GM12878 (cell line): ENCODE data around the gene SH3YL1. TPM values are rescaled to one million over a fixed set of nuclear protein-coding genes. Genes with fewer than 3 reads are reported as not detected.

ENCODE experiments used
- ATAC-seq: fragments of 200-7000 bp; cut with Tn5 transposase; 3 replicates; pipeline ENCODE4 v1.9.1; 2020; ENCODE audit warnings: mild to moderate bottlenecking, moderate library complexity
- BruUV-seq: library from RNA; stranded (reverse); fragments of 400-500 nt; replicated peaks from 2 replicates; lab custom pipeline; 2021; lab: Mats Ljungman, UMichigan
- CTCF ChIA-PET: fragments of 300-600 bp; sonication (Branson Sonifier 250); formaldehyde crosslinking; extraction: SDS; loops from one replicate; lab custom pipeline; 2021; ENCODE audit warnings: inconsistent platforms; lab: Yijun Ruan, JAX
- POLR2A ChIA-PET: fragments of 350-600 bp; formaldehyde crosslinking; extraction: SDS; loops from one replicate; lab custom pipeline; 2021; ENCODE audit warnings: inconsistent platforms; lab: Charles Lee
- RAD21 ChIA-PET: fragments of 300-600 bp; sonication (Branson Sonifier 250); formaldehyde crosslinking; loops from one replicate; lab custom pipeline; 2023; ENCODE audit warnings: antibody characterized with exemption; ENCODE audit not compliant: unreplicated experiment; lab: Charles Lee
- SMC1A ChIA-PET: fragments of 300-600 bp; sonication (Branson Sonifier 250); formaldehyde crosslinking; loops from one replicate; lab custom pipeline; 2023; ENCODE audit not compliant: unreplicated experiment, uncharacterized antibody; lab: Charles Lee
- DNase-seq: peaks from one replicate; pipeline ENCODE4 v3.0.0-alpha.2; 2011; ENCODE audit warnings: low read depth, low spot score
- FAIRE-seq: peaks from 3 replicates; lab custom pipeline; 2011; peaks lifted over from hg19 to GRCh38; lab: Jason Lieb, UNC
- H2AFZ ChIP-seq: 2 replicates; pipeline ENCODE4 v1.6.0; 2011; ENCODE audit warnings: low read depth, low read length, control low read depth; ENCODE audit not compliant: control insufficient read depth
- H3K27ac ChIP-seq: 2 replicates; pipeline ENCODE4 v1.5.1; 2011; ENCODE audit warnings: control low read depth; ENCODE audit not compliant: control insufficient read depth, insufficient read depth
- H3K27me3 ChIP-seq, 2 experiments: replicated peaks in 1 of 2; 2 replicates each; pipeline versions ENCODE4 v1.6.0 to v1.6.1; 2011; ENCODE audit warnings: low read length in 1 of 2; ENCODE audit not compliant: control insufficient read depth in 2 of 2, insufficient read depth in 2 of 2
- H3K36me3 ChIP-seq, 2 experiments: 2 replicates each; pipeline ENCODE4 v1.5.1; 2011; ENCODE audit warnings: low read length in 1 of 2; ENCODE audit not compliant: control insufficient read depth in 2 of 2, insufficient read depth in 2 of 2
- H3K4me1 ChIP-seq: 2 replicates; pipeline ENCODE4 v1.6.1; 2011; ENCODE audit warnings: mild to moderate bottlenecking, low read length, moderate library complexity, mixed read lengths; ENCODE audit not compliant: control insufficient read depth, insufficient read depth
- H3K4me2 ChIP-seq: 2 replicates; pipeline ENCODE4 v1.6.0; 2011; ENCODE audit warnings: control low read depth; ENCODE audit not compliant: control insufficient read depth, insufficient read depth
- H3K4me3 ChIP-seq: fragments of 200-600 bp; sonication (generic); 2 replicates; pipeline ENCODE4 v1.5.1; 2016
- H3K79me2 ChIP-seq: 2 replicates; pipeline ENCODE4 v1.6.0; 2011; ENCODE audit warnings: low read length; ENCODE audit not compliant: control insufficient read depth, insufficient read depth
- H3K9ac ChIP-seq: 2 replicates; pipeline ENCODE4 v1.8.0; 2011; ENCODE audit warnings: low read length, control low read depth, mixed read lengths; ENCODE audit not compliant: control insufficient read depth, insufficient read depth
- H3K9me3 ChIP-seq: replicated peaks from 3 replicates; pipeline ENCODE4 v1.5.1; 2011; ENCODE audit warnings: mild to moderate bottlenecking, low read length; ENCODE audit not compliant: control insufficient read depth, insufficient read depth
- H4K20me1 ChIP-seq: 2 replicates; pipeline ENCODE4 v1.6.0; 2011; ENCODE audit not compliant: control insufficient read depth, insufficient read depth
- BCLAF1 ChIP-seq: fragments of 450-650 bp; IDR thresholded peaks from 2 replicates; pipeline ENCODE4 v1.6.1; 2017; ENCODE audit warnings: antibody characterized with exemption, mild to moderate bottlenecking, moderate library complexity
- CBX3 ChIP-seq: fragments of 200-600 bp; sonication (generic); IDR thresholded peaks from 2 replicates; pipeline ENCODE4 v1.6.1; 2016; ENCODE audit warnings: low read depth, borderline replicate concordance
- HDAC6 ChIP-seq: fragments of 200-600 bp; sonication (generic); IDR thresholded peaks from one replicate; pipeline ENCODE4 v1.8.0; 2017; ENCODE audit warnings: antibody characterized with exemption; ENCODE audit not compliant: unreplicated experiment
- POLR2AphosphoS5 ChIP-seq: IDR thresholded peaks from 2 replicates; pipeline ENCODE4 v1.6.1; 2011; ENCODE audit warnings: mild to moderate bottlenecking, low read length, inconsistent platforms
- SIN3A ChIP-seq: IDR thresholded peaks from 2 replicates; pipeline ENCODE4 v1.6.1; 2012; ENCODE audit warnings: low read depth, low read length, improper control_type of control experiment
- SMAD1 ChIP-seq: fragments of 450-650 bp; IDR thresholded peaks from 2 replicates; pipeline ENCODE4 v1.6.1; 2018; ENCODE audit warnings: mild to moderate bottlenecking, low read depth; ENCODE audit not compliant: partially characterized antibody
- SMAD5 ChIP-seq: IDR thresholded peaks from 2 replicates; pipeline ENCODE4 v1.6.1; 2016; ENCODE audit warnings: antibody characterized with exemption, low read depth
- SP1 ChIP-seq: IDR thresholded peaks from one replicate; pipeline ENCODE4 v1.6.1; 2011; ENCODE audit warnings: low read depth, low read length
- WRNIP1 ChIP-seq: IDR thresholded peaks from 2 replicates; pipeline ENCODE4 v1.6.1; 2011; ENCODE audit warnings: low read depth, low read length, improper control_type of control experiment, borderline replicate concordance
- ZNF24 ChIP-seq: fragments of 450-650 bp; IDR thresholded peaks from 2 replicates; pipeline ENCODE4 v1.6.1; 2017; ENCODE audit warnings: antibody characterized with exemption, mild to moderate bottlenecking
- WGBS: methylation state at CpG from one replicate; pipeline ENCODE4 v1.1.6; 2016; ENCODE audit warnings: low lambda C conversion rate; ENCODE audit not compliant: insufficient replicate concordance, insufficient coverage; ENCODE audit errors: missing lambda C conversion rate; 5-methylcytosine and 5-hydroxymethylcytosine counted together
- in situ Hi-C: fragments of 300-500 bp; cut with MboI; formaldehyde crosslinking; loops from 9 replicates; pipeline ENCODE4 v1.14.3; 2018; ENCODE audit warnings: mixed read lengths
- intact Hi-C: fragments of 100-400 bp; cut with micrococcal nuclease; formaldehyde crosslinking; loops from one replicate; pipeline ENCODE4 v1.14.2; 2022; ENCODE audit not compliant: unreplicated experiment
- polyA plus RNA-seq, 11 experiments: library from polyadenylated mRNA; depleted of rRNA in 4 of 11; unstranded in 6 of 11; stranded (reverse) in 5 of 11; fragments of >200 nt; fragmentation: Nextera tagmentation in 4 of 11; fragmentation: Illumina TruSeq in 1 of 11; extraction: Ambion mirVana in 4 of 11; extraction: Trizol in 1 of 11; gene quantifications; 1 replicate in 1 of 11; 2 replicates in 10 of 11; pipeline versions ENCODE4 v1.2.1 to v1.2.3, GENCODE V29; 2011 to 2016; ENCODE audit warnings: inconsistent platforms in 2 of 11, missing spikeins in 2 of 11, low read depth in 1 of 11
- total RNA-seq, 4 experiments: library from RNA; depleted of rRNA in 3 of 4; stranded (reverse); fragments of >200 nt in 3 of 4; fragmentation: Illumina TruSeq in 1 of 4; extraction: Trizol in 1 of 4; gene quantifications; 2 replicates each; pipeline versions ENCODE4 v1.2.1 to v1.2.3, GENCODE V29; 2013 to 2021
- TF ChIP-seq, protein P1 (sequence below): fragments of 450-650 bp; formaldehyde crosslinking; IDR thresholded peaks from 2 replicates; pipeline ENCODE4 v1.5.0; 2022; ENCODE audit warnings: mild to moderate bottlenecking, missing genetic modification characterization

The SH3YL1 gene
- total and polyA plus RNA-seq, 10 of the 15 experiments (the other 5 are each of a cell fraction or from before 2014, with no cell fraction given) = 12.2 to 22.4 (median 17.2) TPM

GRCh38 chr2:259789-260331, 4.0 kb downstream of the SH3YL1 start:
- ChIA-PET SMC1A (no interaction called here), CTCF (interaction anchor here (1.0 to 2.7 kb wide), 2 partner anchors 12 to 15 kb away, joined by 4 to 22 read pairs; no protein-coding TSS in a partner anchor)

More at GRCh38 chr2:259789-260331, 4.0 kb downstream of the SH3YL1 start:
- Histone ChIP-seq H3K4me1 (no peaks in the 10 kb centered on the region; the same call in 1 of the 2 replicates), H3K79me2 (peaks cover 2% of the 10 kb centered on the region), H4K20me1 (no peaks in the 10 kb centered on the region), H3K4me2 (no peak overlapping the region), H3K36me3 (no peaks in the 10 kb centered on the region), H3K4me3 (no peak overlapping the region), H3K27me3 (no peaks in the 10 kb centered on the region), H3K9me3 (peaks cover 6% of the 10 kb centered on the region; the same call in 1 of the 3 replicates), H3K27ac (no peak overlapping the region), H3K9ac (no peak overlapping the region), H2AFZ (no peak overlapping the region)
- BruUV-seq = no TSS peak
- RAD21 ChIA-PET = no interaction called here
- WGBS = 97% methylated on average over 2 of the region's 2 CpGs
- in situ Hi-C loops (no loop called here), intact Hi-C loops (no loop called here)
- POLR2A ChIA-PET = no interaction called here
- ATAC-seq (no peak), DNase-seq (no peak), FAIRE-seq (no peak)
- no peak for TF ChIP-seq SIN3A
- no peak for TF ChIP-seq HDAC6
- TF ChIP-seq ZNF24 = no peak
- no peak for TF ChIP-seq SMAD1
- TF ChIP-seq BCLAF1 = no peak
- TF ChIP-seq POLR2AphosphoS5 = no peak
- no peak for TF ChIP-seq CBX3
- no peak for TF ChIP-seq SMAD5
- TF ChIP-seq WRNIP1 = no peak
- no peak for TF ChIP-seq SP1
- TF ChIP-seq, protein P1, sequence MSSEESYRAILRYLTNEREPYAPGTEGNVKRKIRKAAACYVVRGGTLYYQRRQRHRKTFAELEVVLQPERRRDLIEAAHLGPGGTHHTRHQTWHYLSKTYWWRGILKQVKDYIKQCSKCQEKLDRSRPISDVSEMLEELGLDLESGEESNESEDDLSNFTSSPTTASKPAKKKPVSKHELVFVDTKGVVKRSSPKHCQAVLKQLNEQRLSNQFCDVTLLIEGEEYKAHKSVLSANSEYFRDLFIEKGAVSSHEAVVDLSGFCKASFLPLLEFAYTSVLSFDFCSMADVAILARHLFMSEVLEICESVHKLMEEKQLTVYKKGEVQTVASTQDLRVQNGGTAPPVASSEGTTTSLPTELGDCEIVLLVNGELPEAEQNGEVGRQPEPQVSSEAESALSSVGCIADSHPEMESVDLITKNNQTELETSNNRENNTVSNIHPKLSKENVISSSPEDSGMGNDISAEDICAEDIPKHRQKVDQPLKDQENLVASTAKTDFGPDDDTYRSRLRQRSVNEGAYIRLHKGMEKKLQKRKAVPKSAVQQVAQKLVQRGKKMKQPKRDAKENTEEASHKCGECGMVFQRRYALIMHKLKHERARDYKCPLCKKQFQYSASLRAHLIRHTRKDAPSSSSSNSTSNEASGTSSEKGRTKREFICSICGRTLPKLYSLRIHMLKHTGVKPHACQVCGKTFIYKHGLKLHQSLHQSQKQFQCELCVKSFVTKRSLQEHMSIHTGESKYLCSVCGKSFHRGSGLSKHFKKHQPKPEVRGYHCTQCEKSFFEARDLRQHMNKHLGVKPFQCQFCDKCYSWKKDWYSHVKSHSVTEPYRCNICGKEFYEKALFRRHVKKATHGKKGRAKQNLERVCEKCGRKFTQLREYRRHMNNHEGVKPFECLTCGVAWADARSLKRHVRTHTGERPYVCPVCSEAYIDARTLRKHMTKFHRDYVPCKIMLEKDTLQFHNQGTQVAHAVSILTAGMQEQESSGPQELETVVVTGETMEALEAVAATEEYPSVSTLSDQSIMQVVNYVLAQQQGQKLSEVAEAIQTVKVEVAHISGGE (CRISPR knock-in tag) = no peak
